NOMO-1 (cell line): ENCODE results near the gene ITK.

Source experiments
- DNase-seq, 2 experiments: peaks; one replicate each; lab custom pipeline; 2025; ENCODE audit not compliant: unreplicated experiment in 2 of 2; lab: John Stamatoyannopoulos, UW

The ITK gene

DNA sequence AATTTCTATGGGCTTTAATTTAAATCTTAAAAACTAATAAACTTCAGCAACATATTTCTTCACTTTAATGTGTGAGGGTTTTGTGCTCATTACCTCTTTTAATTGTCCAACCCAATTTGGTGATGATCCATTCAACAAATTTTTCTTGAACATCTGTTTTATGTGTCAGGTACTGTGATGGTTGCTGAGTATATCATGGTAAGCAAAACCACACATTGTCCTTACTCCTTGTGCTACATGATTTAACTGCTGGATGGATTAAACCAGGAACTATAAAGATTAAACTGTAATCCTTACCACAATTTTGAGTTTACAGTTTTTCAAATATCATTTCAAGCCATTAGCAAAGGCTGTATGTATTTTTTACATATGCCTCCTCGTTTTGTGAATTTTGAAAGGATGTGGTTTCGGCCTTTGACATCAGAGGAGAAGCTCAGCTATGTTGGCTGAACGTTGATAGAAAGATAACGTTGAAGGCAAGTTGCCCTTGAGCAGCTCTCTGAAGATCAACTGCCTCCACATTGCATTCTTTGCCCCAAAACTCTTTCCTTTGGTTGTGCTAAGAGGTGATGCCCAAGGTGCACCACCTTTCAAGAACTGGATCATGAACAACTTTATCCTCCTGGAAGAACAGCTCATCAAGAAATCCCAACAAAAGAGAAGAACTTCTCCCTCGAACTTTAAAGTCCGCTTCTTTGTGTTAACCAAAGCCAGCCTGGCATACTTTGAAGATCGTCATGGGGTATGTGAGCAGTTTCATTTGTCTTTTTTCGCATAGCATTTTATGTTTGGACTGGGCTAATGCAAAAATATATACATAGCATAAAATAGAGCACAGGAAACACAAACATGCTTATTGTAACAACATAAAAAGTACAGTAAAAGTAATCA is at the start of gene ITK:
Gene ITK (plus strand): TSS at position 467 of the 891 bp plus-strand sequence. CDS start 138 bp downstream, at position 605.
- DNase-seq = no peak

DNA sequence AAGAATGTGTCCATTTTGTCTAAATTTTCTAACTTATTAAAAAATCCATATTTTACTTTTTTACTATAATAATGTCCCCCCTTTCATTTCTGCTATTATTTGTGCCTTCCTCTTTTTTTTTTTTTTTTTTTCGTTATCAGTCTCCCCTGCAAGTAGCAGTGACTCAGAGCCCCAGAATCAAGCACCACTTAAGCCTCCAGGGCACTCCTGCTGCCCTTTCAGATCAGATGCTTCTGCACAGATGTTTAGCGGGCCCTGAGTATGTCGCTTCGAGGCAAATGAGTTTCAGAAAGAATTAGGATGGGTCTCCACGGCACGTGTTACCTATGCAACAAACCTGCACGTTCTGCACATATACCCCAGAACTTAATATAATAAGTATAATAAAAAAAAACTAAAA is 49.7 kb upstream of the ITK start:
- DNase-seq = peak; percentile 62 to 72

DNA sequence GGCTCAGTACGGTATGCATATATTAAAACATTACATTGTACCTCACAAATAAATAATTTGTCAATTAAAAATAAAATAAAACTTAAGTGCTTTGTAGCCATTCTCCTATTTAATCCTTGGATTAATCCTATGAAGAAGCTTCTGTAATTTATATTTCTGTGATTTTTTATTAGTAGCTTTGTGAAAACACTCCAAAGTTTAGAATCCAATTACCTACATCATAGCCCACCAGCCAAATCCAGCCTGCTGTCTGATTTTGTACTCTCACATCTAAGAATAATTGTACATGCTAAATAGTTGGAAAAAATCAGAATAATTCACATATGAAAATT is 48.4 kb upstream of the ITK start:
- no peak for DNase-seq

- no peak for DNase-seq
Observed at GRCh38 chr5:157137691-157138090, 42.9 kb upstream of the ITK start.

DNA sequence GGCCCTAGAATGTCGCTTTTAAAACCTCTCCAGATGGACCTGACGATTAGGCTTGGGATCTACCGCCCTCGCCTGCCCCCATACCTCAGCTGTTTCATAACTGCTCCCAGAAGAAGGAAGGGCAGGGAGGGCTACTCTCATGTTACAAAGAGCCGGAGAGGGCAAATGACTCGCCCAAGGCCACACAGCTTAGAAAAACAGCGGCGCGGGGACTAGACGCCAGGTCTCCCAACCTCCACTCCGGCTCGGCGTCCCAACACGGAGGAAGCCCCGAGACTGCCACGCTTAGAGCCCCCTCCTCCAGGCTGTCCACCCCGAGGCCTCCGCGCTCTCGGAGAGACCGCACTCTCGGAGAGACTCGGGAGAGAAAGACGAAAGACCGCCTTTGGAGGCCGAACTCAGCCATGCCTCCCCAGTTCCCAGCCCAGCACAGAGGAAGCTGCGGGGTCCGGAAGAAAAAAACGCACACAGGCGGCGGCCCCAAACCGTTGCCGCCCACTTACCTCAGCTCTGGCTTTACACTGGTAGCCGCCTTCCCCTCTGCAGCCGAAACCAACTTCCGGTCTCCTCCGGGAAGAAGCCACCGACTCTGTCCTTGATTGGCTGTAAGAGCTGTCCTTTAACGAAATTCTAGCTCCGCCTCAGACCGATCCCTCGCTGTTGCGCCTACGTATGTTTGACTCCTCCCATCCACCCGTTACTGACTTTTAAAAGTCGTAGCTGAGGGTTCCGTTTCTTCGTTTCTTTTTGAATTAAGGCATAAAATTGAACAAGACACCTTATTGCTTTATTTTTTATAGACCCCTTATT is 38.1 kb upstream of the ITK start, which contains the start of gene MED7:
Gene MED7 (minus strand): TSS at position 549 of the 810 bp plus-strand sequence. CDS start 3,434 bp downstream, outside the sequence.
- DNase-seq = peak; percentile 98 to 99

GRCh38 chr5:157143127-157143971 is 37.3 kb upstream of the ITK start:
- peak; percentile 77 to 94 for DNase-seq

DNA sequence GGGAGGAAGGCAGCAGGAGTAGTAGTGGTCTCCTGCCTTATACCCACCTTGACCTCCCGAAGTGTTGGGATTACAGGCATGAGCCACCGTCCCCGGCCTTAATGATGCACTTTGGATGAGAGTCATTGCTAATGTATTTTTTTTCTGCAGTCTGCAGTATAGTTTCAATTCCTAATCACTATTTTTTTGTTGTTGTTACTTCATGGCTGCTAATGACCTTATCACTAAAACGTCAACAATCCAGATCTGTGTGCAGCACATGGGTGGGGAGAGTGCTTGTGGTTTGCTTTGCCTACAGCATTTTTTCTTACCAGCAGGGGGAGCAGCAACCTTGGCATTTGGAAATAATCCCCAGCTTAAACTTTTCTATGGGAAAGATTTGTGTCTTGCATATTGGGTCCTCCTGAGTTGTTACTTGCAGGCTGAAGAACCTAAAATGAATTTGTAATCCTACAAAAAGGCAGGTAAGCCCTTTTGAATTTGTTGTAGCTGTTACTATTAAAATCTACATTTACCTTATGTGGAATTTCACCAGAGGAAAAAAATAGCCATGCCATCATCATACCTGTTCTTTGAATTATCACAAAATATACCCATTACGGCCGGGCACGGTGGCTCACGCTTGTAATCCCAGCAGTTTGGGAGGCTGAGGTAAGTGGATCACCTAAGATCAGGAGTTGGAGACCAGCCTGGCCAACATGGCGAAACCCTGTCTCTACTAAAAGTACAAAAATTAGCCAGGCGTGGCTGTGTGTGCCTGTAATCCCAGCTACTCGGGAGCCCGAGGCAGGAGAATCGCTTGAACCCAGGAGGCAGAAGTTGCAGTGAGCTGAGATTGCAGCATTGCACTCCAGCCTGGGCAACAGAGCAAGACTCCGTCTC is 31.7 kb upstream of the ITK start:
- peak; percentile 44 to 50 for DNase-seq

DNA sequence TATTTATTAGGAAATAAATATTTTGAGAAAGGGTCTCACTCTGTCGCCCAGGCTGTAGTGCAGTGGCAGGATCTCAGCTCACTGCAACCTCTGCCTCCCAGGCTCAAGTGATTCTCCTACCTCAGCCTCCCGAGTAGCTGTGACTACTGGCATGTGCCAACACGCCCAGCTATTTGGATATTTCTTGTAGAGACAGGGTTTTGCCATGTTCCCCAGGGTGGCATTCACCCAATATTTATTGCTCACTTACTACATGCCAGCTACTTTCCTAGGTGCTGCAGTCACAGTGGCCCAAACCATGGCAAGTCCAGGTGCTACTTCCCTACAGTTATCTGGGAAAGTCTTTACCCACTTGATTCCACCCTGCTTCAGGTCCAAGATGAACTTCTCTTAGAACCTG is 29.6 kb upstream of the ITK start:
- DNase-seq = no peak

DNA sequence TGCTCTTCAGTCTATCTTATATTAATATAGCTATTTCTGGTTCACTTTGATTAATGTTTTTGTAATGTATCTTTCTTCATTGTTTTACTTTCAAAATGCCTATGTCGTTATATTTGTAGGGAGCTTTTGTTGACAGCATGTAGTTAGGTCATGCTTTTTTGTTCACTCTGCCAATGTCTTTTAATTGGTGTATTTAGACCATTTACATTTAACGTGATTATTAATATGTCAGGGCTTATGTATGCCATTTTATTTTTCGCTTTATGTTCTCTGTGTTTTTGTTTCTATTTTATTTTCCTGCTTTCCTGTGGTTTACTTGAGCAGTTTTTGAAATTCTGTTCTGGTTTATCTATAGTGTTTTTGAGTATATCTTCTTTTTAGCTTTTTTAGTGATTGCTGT is 25.3 kb upstream of the ITK start:
- DNase-seq = no peak

DNA sequence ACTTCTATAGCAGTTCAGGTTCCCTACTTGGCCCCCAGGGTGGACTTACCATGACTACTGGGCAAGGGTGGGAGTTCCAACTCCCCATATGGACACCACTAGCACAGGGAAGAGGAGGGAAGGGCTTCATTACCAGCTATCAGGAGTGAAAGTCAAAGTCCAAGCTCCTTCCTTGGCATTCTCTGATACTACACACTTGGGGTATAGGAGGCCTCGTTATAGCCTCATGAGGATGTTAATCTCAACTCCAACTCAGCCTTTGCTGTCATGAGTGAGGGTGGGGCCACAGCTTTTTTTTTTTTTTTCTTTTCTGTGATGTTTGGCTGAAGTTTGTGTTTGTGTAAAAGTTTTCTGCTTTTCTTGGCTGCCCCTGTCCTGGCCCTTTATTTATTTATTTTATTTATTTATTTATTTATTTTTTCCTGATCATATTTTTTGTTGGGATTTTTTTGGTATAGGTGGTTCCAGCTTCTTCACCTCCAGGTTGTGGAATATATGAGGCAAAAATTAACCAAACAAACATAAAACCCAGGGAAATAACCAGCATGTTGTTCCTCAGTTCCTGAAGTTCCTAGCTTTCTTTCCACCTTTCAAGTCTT is 23.2 kb upstream of the ITK start:
- DNase-seq = no peak

DNA sequence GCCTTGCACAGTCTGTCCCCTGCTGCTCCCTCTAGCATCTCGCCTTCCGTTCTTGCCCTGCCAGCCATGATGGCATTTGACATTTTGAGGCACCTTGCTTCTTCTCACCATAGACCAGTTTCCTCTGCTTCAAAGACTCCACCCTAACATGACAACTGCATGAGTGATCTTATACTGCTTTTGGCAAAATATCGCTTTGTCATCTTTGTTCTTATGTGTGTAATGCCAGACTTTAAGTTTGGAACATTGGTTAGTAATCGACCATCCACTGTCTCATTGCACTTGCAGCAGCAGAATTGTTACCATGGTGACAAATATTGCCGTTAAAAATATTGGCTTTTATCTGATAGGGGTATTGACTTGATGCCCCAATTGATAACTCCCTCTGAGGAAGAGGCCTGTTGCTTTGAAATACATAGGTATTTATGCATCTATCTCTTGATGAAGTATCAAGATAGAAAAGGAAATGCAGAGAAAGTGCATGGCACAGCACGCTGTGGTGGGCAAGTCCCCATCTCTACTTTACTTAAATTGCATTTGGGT is 21.4 kb upstream of the ITK start:
- no peak for DNase-seq

DNA sequence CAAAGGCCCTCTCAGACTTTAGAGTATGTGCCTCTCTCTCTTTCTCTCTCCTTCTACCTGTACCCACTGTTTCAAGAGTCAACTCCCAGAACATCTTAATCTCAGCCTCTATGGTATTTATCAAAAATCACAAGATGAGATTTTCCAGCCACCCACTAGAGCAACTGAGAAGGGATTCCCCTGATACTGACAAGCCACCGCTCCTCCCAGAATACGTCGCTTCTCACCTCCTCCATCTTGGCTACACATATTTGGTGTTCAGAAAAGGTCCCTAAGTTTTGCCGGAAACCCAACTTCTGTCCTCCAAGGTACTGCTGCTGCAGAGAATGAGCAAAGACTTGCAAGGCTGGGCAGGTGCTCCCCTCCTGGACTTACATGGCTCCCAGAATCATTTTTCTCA is 20.6 kb upstream of the ITK start:
- no peak for DNase-seq

GRCh38 chr5:157161996-157162395 is 18.6 kb upstream of the ITK start:
- no peak for DNase-seq

DNA sequence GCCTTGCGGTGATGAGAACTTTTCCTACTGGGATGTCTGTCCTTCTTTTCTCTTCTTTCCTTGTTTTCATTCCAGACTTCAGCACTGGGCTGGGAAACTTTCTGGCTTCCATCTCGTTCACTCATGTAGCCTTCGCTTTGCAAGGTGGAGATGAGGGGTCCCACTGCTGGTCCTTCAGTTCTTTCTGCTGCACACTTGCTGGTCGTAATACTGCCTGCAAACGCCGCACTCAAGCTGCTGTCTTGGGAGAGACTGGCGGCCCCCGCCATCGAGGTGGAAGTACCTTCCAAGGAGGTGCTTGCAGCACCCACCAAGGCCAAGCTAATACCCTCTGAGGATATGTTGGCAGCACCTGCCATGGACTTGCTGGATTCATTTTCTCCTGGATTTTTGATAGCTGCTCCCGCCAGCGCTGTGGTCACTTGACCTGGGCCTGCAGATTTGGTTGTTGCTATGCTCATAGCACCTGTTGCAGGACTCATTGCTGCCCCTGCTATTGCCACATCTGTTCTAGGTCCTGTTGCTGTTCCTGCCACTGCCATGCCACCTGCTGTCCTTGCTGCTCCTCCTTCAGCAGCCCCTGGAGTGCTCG is 17.6 kb upstream of the ITK start:
- DNase-seq = no peak

DNA sequence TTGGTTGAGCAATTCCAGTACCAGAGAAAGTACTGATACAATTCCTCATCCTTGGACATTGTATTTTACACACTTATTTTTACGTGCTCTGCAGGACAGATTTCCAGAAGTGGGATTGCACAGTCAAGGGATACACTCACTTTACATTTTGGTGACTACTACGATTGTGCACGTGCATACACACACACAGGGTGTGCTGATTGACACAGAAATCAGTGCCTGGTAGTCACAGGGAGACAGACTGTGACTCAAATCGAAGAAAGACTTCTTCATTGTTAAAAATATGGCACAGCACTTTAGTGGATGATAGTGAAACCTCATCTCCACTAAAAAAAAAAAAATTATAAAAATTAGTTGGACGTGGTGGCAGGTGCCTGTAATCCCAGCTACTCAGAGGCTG is 16.1 kb upstream of the ITK start:
- DNase-seq = no peak

DNA sequence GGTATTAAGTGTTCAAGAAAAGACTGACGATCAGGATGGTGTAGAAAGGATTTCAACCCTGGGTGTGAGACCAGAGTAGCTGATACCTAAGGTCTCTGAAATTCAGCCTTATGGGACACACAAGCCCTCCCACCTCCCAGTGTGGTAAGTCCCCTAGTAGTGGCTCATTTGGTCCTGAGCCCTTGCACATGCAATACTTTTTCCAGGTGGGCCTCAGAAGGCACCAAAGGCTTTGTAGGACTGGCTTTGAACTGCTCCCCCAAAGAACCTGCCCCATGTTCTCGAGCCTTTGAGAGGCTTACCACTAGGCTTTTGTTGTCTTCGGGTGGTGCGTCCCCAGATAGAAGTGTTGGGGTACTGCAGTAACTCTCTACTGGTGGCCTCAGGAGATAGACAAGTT is 15.4 kb upstream of the ITK start:
- no peak for DNase-seq

GRCh38 chr5:157165668-157166067 is 15.0 kb upstream of the ITK start:
- DNase-seq = no peak

GRCh38 chr5:157166214-157167213 is 14.1 kb upstream of the ITK start, which contains the start of gene GARIN3:
TSS of gene GARIN3 (minus strand) at chr5:157166264. CDS start at chr5:157166168, 96 bp downstream.
- DNase-seq = no peak
